HEK293T (cell line): ENCODE results near the gene TNK1.

ENCODE experiments used
- ARNT ChIP-seq: fragments of 450-650 bp; IDR thresholded peaks from 2 replicates; pipeline ENCODE4 v1.6.1; 2017; ENCODE audit warnings: mild to moderate bottlenecking
- BHLHE40 ChIP-seq: fragments of 450-650 bp; IDR thresholded peaks from 2 replicates; pipeline ENCODE4 v1.6.1; 2016; ENCODE audit warnings: mild to moderate bottlenecking, moderate library complexity, borderline replicate concordance
- FOXA1 ChIP-seq: fragments of 450-650 bp; IDR thresholded peaks from 2 replicates; pipeline ENCODE4 v1.6.1; 2016; ENCODE audit warnings: mild to moderate bottlenecking
- FOXK2 ChIP-seq: fragments of 450-650 bp; IDR thresholded peaks from 2 replicates; pipeline ENCODE4 v1.6.1; 2016; ENCODE audit warnings: mild to moderate bottlenecking
- FOXM1 ChIP-seq: fragments of 450-650 bp; IDR thresholded peaks from 2 replicates; pipeline ENCODE4 v1.6.1; 2017; ENCODE audit warnings: mild to moderate bottlenecking, borderline replicate concordance
- HDGF ChIP-seq: fragments of 450-650 bp; IDR thresholded peaks from 2 replicates; pipeline ENCODE4 v1.6.1; 2017; ENCODE audit warnings: antibody characterized with exemption, borderline replicate concordance
- L3MBTL2 ChIP-seq: fragments of 450-650 bp; conservative IDR thresholded peaks from 2 replicates; pipeline ENCODE4 v1.6.1; 2016; ENCODE audit warnings: mild to moderate bottlenecking
- SP1 ChIP-seq: fragments of 450-650 bp; IDR thresholded peaks from 2 replicates; pipeline ENCODE4 v1.6.1; 2017
- SUZ12 ChIP-seq: fragments of 450-650 bp; IDR thresholded peaks from 2 replicates; pipeline ENCODE4 v1.6.1; 2016; ENCODE audit warnings: mild to moderate bottlenecking
- TF ChIP-seq, protein P1 (sequence below): fragments of 450-650 bp; IDR thresholded peaks from 2 replicates; pipeline ENCODE4 v1.6.1; 2016

DNA sequence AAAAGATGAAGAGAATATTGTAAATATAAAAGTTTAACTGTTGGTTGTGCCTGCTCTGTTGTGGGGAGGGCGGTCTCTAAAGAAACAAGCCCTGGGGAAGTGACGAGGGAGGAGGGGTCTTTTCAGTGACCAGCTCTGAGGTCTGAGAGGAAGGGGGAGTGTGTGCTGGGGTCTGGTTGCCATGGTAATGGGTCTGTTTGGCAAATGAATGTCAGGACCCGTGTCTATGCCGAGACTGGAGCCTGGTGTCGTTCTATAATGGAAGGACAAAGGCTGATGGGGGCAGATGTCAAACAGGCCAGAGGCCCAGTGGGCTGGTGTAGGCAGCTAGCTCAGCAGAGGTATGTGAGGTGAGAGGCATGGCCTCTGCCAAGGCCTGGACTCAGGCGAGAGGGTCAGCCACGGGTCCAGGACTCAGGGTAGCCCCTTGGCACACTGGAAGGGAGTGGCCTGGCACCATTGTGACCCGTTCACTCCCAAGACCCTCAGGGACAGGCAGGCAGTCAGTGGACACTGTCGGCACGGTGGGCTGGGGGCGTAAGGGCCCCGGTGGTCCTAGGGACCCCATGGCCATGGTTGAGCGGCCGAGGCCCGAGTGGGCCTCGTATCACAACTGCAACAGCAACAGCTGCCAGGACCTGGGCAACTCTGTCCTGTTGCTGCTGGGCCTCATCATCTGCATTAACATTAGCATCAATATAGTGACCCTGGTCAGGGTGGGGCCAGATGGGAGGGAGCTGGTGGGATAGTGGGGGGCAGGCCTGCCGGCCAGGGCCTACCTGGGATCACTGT, 39.1 kb downstream of the TNK1 start, which contains the start of gene SPEM1:
- TF ChIP-seq BHLHE40: no peak
- TF ChIP-seq SP1: no peak
- TF ChIP-seq HDGF: no peak
- no peak for TF ChIP-seq FOXM1
- TF ChIP-seq ARNT: no peak
- no peak for TF ChIP-seq L3MBTL2
- TF ChIP-seq, protein P1, sequence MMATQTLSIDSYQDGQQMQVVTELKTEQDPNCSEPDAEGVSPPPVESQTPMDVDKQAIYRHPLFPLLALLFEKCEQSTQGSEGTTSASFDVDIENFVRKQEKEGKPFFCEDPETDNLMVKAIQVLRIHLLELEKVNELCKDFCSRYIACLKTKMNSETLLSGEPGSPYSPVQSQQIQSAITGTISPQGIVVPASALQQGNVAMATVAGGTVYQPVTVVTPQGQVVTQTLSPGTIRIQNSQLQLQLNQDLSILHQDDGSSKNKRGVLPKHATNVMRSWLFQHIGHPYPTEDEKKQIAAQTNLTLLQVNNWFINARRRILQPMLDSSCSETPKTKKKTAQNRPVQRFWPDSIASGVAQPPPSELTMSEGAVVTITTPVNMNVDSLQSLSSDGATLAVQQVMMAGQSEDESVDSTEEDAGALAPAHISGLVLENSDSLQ: no peak
- no peak for TF ChIP-seq FOXK2
- TF ChIP-seq SUZ12: no peak
- TF ChIP-seq FOXA1: no peak
